H1 (cell line): ENCODE measurements around the gene TMEM114.

Source experiments
- CEBPB ChIP-seq: IDR thresholded peaks from 2 replicates; pipeline ENCODE4 v1.6.1; 2012; ENCODE audit warnings: low read depth, low read length
- CTBP2 ChIP-seq: IDR thresholded peaks from 2 replicates; pipeline ENCODE4 v1.7.0; 2011; ENCODE audit warnings: borderline replicate concordance, mild to moderate bottlenecking, moderate library complexity, mixed read lengths, low read length; ENCODE audit not compliant: insufficient read depth, insufficient read length
- CTCF ChIP-seq, 3 experiments: IDR thresholded peaks; 1 replicate in 2 of 3; 2 replicates in 1 of 3; pipeline versions ENCODE4 v1.5.1 to v1.6.1; 2011; ENCODE audit warnings: low read length in 3 of 3, mild to moderate bottlenecking in 3 of 3, inconsistent platforms in 2 of 3, low read depth in 1 of 3, moderate library complexity in 1 of 3; ENCODE audit not compliant: insufficient read depth in 1 of 3; ENCODE audit errors: control extremely low read depth in 1 of 3
- EZH2 ChIP-seq: fragments of 200-600 bp; sonication (generic); IDR thresholded peaks from 2 replicates; pipeline ENCODE4 v1.7.1; 2012; ENCODE audit warnings: low read depth, mild to moderate bottlenecking, moderate library complexity, low read length, inconsistent platforms; ENCODE audit not compliant: severe bottlenecking
- GTF2F1 ChIP-seq: IDR thresholded peaks from 2 replicates; pipeline ENCODE4 v1.6.1; 2012; ENCODE audit warnings: low read depth, low read length, improper control_type of control experiment, borderline replicate concordance
- HDAC2 ChIP-seq, 2 experiments: fragments of 300-600 bp in 1 of 2; sonication (generic) in 1 of 2; IDR thresholded peaks; 2 replicates each; pipeline ENCODE4 v1.6.1; 2011 to 2012; ENCODE audit warnings: low read depth in 2 of 2, low read length in 2 of 2, mild to moderate bottlenecking in 2 of 2, moderate library complexity in 2 of 2, borderline replicate concordance in 1 of 2, inconsistent platforms in 1 of 2
- POU5F1 ChIP-seq: IDR thresholded peaks from 2 replicates; pipeline ENCODE4 v1.6.1; 2011; ENCODE audit warnings: low read depth, mild to moderate bottlenecking, low read length, moderate library complexity
- ZNF274 ChIP-seq: IDR thresholded peaks from 2 replicates; pipeline ENCODE4 v1.7.0; 2012; ENCODE audit warnings: low read length, borderline replicate concordance; ENCODE audit errors: extremely low read depth

DNA sequence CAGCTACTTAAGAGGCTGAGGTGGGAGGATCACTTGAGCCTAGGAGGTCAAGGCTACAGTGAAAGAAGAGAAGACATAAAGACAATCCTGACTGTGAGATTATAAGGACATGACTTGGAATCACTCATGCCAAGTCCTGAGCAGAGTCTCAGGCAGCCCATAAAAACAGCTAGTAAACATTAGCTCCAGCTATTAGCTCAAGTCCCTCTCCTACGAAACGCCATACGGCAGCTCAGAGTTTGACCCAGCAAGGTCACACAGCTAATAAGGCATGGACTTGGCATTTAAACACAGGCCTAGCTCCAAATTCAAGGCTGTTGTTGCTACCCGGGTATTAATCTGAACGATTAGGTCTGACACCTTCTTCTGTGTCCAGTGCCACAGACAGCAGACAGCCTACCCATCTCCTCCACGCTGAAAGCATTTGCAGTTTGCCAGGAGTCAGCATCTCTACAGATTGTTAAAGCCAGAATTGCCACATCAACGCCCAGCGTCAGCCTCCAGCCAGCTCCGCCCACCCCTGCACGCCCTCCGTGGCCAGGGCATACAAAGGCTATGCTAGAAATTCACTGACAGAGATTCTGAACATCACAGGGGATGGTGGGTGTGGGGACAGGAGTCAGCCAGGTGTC, 9.9 kb upstream of the TMEM114 start:
- no peak for TF ChIP-seq EZH2
- no peak for TF ChIP-seq CEBPB
- no peak for TF ChIP-seq CTCF (IDR thresholded peaks at IDR 0.05; ENCODE audit: control extremely low read depth in 1 of 3, insufficient read depth in 1 of 3, low read depth in 1 of 3, low read length in 3 of 3)
- no peak for TF ChIP-seq GTF2F1
- TF ChIP-seq POU5F1 = no peak
- TF ChIP-seq HDAC2 (IDR thresholded peaks at IDR 0.05; ENCODE audit: borderline replicate concordance in 1 of 2, low read depth in 2 of 2, low read length in 2 of 2) = no peak
- no peak for TF ChIP-seq ZNF274
- no peak for TF ChIP-seq CTBP2
